ENCODE data around the gene IMPG2. TPM values are rescaled to one million over a fixed set of nuclear protein-coding genes. Genes with fewer than 3 reads are reported as not detected.

Gene IMPG2
- total RNA-seq, 1 donor: 0.36 TPM

- Histone ChIP-seq H3K27me3 (ENCODE audit: insufficient read depth, low read length) (no peaks in the 10 kb centered on the region), H3K4me1 (ENCODE audit: insufficient read depth, low read length) (peaks cover 6% of the 10 kb centered on the region), H3K9me3 (ENCODE audit: low read depth, low read length) (no peaks in the 10 kb centered on the region), H3K4me3 (ENCODE audit: insufficient read depth, low read length) (no peak overlapping the region), H2AFZ (ENCODE audit: low read length) (no peak overlapping the region), H3K79me2 (ENCODE audit: insufficient read depth, low read length) (no peaks in the 10 kb centered on the region), H3K27ac (ENCODE audit: low read depth, low read length) (no peak overlapping the region), H3K36me3 (ENCODE audit: insufficient read depth, low read length) (no peaks in the 10 kb centered on the region), H4K20me1 (ENCODE audit: insufficient read depth, low read length) (no peaks in the 10 kb centered on the region), H3K4me2 (ENCODE audit: insufficient read depth, low read length) (no peak overlapping the region)
- TF ChIP-seq CTCF (IDR thresholded peaks at IDR 0.05; ENCODE audit: extremely low read depth, low read depth, low read length): no peak
- DNase-seq (ENCODE audit: insufficient read length, low spot score, missing footprints): no peak
Observed at GRCh38 chr3:101288294-101288693, 32.1 kb downstream of the IMPG2 start.

- no peak overlapping the region for H3K27ac ChIP-seq (ENCODE audit: low read depth, low read length)
- DNase-seq (ENCODE audit: insufficient read length, low spot score, missing footprints): no peak
- no peak for TF ChIP-seq CTCF (IDR thresholded peaks at IDR 0.05; ENCODE audit: extremely low read depth, low read depth, low read length)
- no peaks in the 10 kb centered on the region for H3K4me1 ChIP-seq (ENCODE audit: insufficient read depth, low read length)
- no peaks in the 10 kb centered on the region for H3K27me3 ChIP-seq (ENCODE audit: insufficient read depth, low read length)
- no peak overlapping the region for H3K4me2 ChIP-seq (ENCODE audit: insufficient read depth, low read length)
- H3K36me3 ChIP-seq (ENCODE audit: insufficient read depth, low read length): no peaks in the 10 kb centered on the region
- no peaks in the 10 kb centered on the region for H4K20me1 ChIP-seq (ENCODE audit: insufficient read depth, low read length)
- H3K4me3 ChIP-seq (ENCODE audit: insufficient read depth, low read length): no peak overlapping the region
- no peaks in the 10 kb centered on the region for H3K9me3 ChIP-seq (ENCODE audit: low read depth, low read length)
- no peak overlapping the region for H2AFZ ChIP-seq (ENCODE audit: low read length)
- H3K79me2 ChIP-seq (ENCODE audit: insufficient read depth, low read length): no peaks in the 10 kb centered on the region
Observed at GRCh38 chr3:101284757-101285156, 35.6 kb downstream of the IMPG2 start.

GRCh38 chr3:101281521-101282030 is 38.8 kb downstream of the IMPG2 start:
- no peak overlapping the region for H2AFZ ChIP-seq (ENCODE audit: low read length)
- no peaks in the 10 kb centered on the region for H4K20me1 ChIP-seq (ENCODE audit: insufficient read depth, low read length)
- no peak for TF ChIP-seq CTCF (IDR thresholded peaks at IDR 0.05; ENCODE audit: extremely low read depth, low read depth, low read length)
- H3K4me2 ChIP-seq (ENCODE audit: insufficient read depth, low read length): no peak overlapping the region
- no peak for DNase-seq (ENCODE audit: insufficient read length, low spot score, missing footprints)
- H3K79me2 ChIP-seq (ENCODE audit: insufficient read depth, low read length): no peaks in the 10 kb centered on the region
- H3K27ac ChIP-seq (ENCODE audit: low read depth, low read length): no peak overlapping the region
- H3K36me3 ChIP-seq (ENCODE audit: insufficient read depth, low read length): no peaks in the 10 kb centered on the region
- no peak overlapping the region for H3K4me3 ChIP-seq (ENCODE audit: insufficient read depth, low read length)
- H3K9me3 ChIP-seq (ENCODE audit: low read depth, low read length): no peaks in the 10 kb centered on the region
- no peaks in the 10 kb centered on the region for H3K27me3 ChIP-seq (ENCODE audit: insufficient read depth, low read length)
- peaks cover 6% of the 10 kb centered on the region for H3K4me1 ChIP-seq (ENCODE audit: insufficient read depth, low read length)

GRCh38 chr3:101279765-101280385 is 40.5 kb downstream of the IMPG2 start:
- H3K36me3 ChIP-seq (ENCODE audit: insufficient read depth, low read length): no peaks in the 10 kb centered on the region
- H3K79me2 ChIP-seq (ENCODE audit: insufficient read depth, low read length): no peaks in the 10 kb centered on the region
- H3K27ac ChIP-seq (ENCODE audit: low read depth, low read length): no peak overlapping the region
- no peak for TF ChIP-seq CTCF (IDR thresholded peaks at IDR 0.05; ENCODE audit: extremely low read depth, low read depth, low read length)
- H3K4me2 ChIP-seq (ENCODE audit: insufficient read depth, low read length): no peak overlapping the region
- no peak for DNase-seq (ENCODE audit: insufficient read length, low spot score, missing footprints)
- no peak overlapping the region for H3K4me3 ChIP-seq (ENCODE audit: insufficient read depth, low read length)
- no peaks in the 10 kb centered on the region for H4K20me1 ChIP-seq (ENCODE audit: insufficient read depth, low read length)
- H3K4me1 ChIP-seq (ENCODE audit: insufficient read depth, low read length): peaks cover 6% of the 10 kb centered on the region
- H3K27me3 ChIP-seq (ENCODE audit: insufficient read depth, low read length): no peaks in the 10 kb centered on the region
- H2AFZ ChIP-seq (ENCODE audit: low read length): no peak overlapping the region
- no peaks in the 10 kb centered on the region for H3K9me3 ChIP-seq (ENCODE audit: low read depth, low read length)
